ENCODE data around the gene TYK2.

DNA sequence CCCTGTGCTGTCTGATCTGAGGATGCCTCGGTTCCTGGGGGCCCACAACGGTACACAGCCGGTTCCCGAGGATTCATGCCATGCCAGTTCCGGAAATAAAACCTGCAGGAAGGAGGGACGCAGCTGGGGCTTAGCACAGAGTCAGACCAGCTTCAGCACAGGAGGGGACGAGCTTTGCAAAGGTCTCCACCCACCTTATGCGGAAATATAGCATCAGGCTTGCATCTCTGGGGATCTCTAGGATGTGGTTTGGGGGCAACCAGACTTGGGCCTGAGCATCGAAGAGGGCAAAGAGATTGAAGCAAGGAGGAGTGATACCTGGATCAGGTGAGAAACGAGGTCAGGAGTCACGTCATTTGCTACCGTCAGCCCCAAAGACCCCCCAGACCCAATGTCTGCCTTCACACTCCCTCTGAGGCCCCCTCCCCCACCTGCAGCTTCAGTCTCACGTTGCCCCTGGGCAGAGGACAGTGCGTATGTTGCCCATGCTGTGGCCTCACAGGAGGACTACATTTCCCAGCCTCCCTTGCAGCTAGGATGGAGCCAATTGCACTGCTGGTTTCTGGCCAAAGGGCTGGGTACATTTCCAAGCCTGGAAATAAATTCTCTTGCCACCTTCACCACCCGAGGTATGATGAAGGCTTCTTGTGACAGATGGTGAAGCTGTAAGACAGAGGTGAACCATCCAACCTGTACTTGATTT is 12.1 kb downstream of the TYK2 start:
- TF ChIP-seq, protein P1, sequence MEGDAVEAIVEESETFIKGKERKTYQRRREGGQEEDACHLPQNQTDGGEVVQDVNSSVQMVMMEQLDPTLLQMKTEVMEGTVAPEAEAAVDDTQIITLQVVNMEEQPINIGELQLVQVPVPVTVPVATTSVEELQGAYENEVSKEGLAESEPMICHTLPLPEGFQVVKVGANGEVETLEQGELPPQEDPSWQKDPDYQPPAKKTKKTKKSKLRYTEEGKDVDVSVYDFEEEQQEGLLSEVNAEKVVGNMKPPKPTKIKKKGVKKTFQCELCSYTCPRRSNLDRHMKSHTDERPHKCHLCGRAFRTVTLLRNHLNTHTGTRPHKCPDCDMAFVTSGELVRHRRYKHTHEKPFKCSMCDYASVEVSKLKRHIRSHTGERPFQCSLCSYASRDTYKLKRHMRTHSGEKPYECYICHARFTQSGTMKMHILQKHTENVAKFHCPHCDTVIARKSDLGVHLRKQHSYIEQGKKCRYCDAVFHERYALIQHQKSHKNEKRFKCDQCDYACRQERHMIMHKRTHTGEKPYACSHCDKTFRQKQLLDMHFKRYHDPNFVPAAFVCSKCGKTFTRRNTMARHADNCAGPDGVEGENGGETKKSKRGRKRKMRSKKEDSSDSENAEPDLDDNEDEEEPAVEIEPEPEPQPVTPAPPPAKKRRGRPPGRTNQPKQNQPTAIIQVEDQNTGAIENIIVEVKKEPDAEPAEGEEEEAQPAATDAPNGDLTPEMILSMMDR (IDR thresholded peaks at IDR 0.05; ENCODE audit: poor library complexity), result no peak
- no peak for TF ChIP-seq EZH2phosphoT487 (IDR thresholded peaks at IDR 0.05; ENCODE audit: low read depth, severe bottlenecking, unreplicated experiment)

Data from hepatocyte (in vitro differentiated cells).